SK-N-SH treated with all-trans-retinoic acid at 6 μM for 48 hours (cell line): ENCODE data around the gene FOXA1.

Experiments
- ARNTL ChIP-seq: fragments of 450-650 bp; formaldehyde crosslinking; IDR thresholded peaks from 2 replicates; pipeline ENCODE4 v1.5.0; 2020; ENCODE audit warnings: low read depth, mild to moderate bottlenecking, moderate library complexity, borderline replicate concordance
- ESRRG ChIP-seq: fragments of 250-450 bp; sonication (Bioruptor Pico); IDR thresholded peaks from 2 replicates; pipeline ENCODE4 v1.6.1; 2021; ENCODE audit warnings: mild to moderate bottlenecking
- OSR1 ChIP-seq: fragments of 250-450 bp; sonication (Bioruptor Pico); IDR thresholded peaks from 2 replicates; pipeline ENCODE4 v1.8.0; 2022; ENCODE audit warnings: moderate library complexity, mild to moderate bottlenecking, inconsistent platforms
- PATZ1 ChIP-seq: fragments of 250-450 bp; sonication (Bioruptor Pico); IDR thresholded peaks from 2 replicates; pipeline ENCODE4 v1.8.0; 2020; ENCODE audit warnings: mild to moderate bottlenecking, moderate library complexity, borderline replicate concordance
- RARB ChIP-seq: fragments of 250-450 bp; sonication (Bioruptor Pico); IDR thresholded peaks from 2 replicates; pipeline ENCODE4 v1.8.0; 2021; ENCODE audit warnings: mild to moderate bottlenecking, moderate library complexity
- TOX ChIP-seq: fragments of 250-450 bp; sonication (Bioruptor Pico); IDR thresholded peaks from 2 replicates; pipeline ENCODE4 v1.8.0; 2021; ENCODE audit warnings: mild to moderate bottlenecking, moderate library complexity, borderline replicate concordance
- ZFP3 ChIP-seq: fragments of 250-450 bp; sonication (Bioruptor Pico); IDR thresholded peaks from 2 replicates; pipeline ENCODE4 v1.5.0; 2020; ENCODE audit warnings: mild to moderate bottlenecking, moderate library complexity
- ZNF8 ChIP-seq: fragments of 450-650 bp; formaldehyde crosslinking; IDR thresholded peaks from 2 replicates; pipeline ENCODE4 v1.5.0; 2020; ENCODE audit warnings: mild to moderate bottlenecking, moderate library complexity
- TF ChIP-seq, protein P1 (sequence below): fragments of 250-450 bp; sonication (Bioruptor Pico); IDR thresholded peaks from 2 replicates; pipeline ENCODE4 v1.5.1; 2020; ENCODE audit warnings: low read depth, mild to moderate bottlenecking, moderate library complexity

GRCh38 chr14:37601865-37602264 is 6.8 kb upstream of the FOXA1 start:
- no peak for TF ChIP-seq ARNTL
- TF ChIP-seq RARB (CRISPR knock-in tag), result no peak
- no peak for TF ChIP-seq PATZ1 (CRISPR knock-in tag)
- no peak for TF ChIP-seq OSR1 (CRISPR knock-in tag)
- TF ChIP-seq ZNF8 (CRISPR knock-in tag), result no peak
- no peak for TF ChIP-seq ZFP3 (CRISPR knock-in tag)
- TF ChIP-seq, protein P1, sequence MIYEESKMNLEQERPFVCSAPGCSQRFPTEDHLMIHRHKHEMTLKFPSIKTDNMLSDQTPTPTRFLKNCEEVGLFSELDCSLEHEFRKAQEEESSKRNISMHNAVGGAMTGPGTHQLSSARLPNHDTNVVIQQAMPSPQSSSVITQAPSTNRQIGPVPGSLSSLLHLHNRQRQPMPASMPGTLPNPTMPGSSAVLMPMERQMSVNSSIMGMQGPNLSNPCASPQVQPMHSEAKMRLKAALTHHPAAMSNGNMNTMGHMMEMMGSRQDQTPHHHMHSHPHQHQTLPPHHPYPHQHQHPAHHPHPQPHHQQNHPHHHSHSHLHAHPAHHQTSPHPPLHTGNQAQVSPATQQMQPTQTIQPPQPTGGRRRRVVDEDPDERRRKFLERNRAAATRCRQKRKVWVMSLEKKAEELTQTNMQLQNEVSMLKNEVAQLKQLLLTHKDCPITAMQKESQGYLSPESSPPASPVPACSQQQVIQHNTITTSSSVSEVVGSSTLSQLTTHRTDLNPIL, result no peak
- no peak for TF ChIP-seq TOX (CRISPR knock-in tag)
- TF ChIP-seq ESRRG, result no peak
